Measurements from ENCODE around the gene SFTA2.

- no peak for TF ChIP-seq CTCF (IDR thresholded peaks at IDR 0.05)
- TF ChIP-seq POLR2A (IDR thresholded peaks at IDR 0.05), result no peak
Observed at GRCh38 chr6:30965140-30965601, 33.2 kb upstream of the SFTA2 start.
